ENCODE measurements around the gene EPM2AIP1. TPM values are rescaled to one million over a fixed set of nuclear protein-coding genes. Genes with fewer than 3 reads are reported as not detected.

The EPM2AIP1 gene
- total RNA-seq, 1 experiment from 2014 or later: 11.4 TPM

DNA sequence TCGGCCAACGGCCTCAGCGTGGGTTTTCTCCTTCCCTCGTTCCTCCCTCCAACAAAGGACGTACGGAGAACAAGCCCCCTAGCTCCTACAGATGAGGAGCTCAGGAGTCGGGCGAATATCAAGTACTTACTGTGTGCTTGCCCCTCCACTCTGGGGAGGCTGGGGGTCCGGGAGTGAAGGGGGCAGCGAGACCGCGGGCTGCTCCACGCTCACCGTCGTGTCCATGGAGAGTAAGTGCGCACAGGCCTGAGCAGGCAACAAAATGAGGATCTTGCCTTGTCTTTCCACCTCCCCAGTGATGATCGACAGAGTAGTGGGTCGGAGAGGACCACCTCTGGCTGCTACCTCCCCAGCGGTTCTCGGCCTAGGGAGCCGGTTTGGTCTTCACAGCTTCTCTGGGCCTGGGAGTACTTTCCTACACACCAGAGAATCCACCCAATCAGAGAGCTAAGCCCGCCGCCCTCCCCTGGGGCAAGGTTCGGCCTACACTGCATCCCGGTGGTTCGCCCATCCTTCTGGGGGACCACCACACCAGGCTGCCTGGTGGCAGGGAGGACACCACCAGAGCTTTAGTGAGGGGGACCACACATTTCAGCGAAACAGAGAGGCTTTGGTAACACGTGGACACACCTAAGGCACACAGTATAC lies 47.5 kb downstream of the EPM2AIP1 start:
- Histone ChIP-seq H3K4me1 (ENCODE audit: insufficient read depth, low read length) (no peaks in the 10 kb centered on the region; the same call in 1 of the 2 replicates), H3K9ac (ENCODE audit: extremely low read depth, insufficient read length, low read length) (no peak overlapping the region), H4K20me1 (ENCODE audit: control insufficient read depth, insufficient read depth, insufficient read length) (no peaks in the 10 kb centered on the region), H3K18ac (ENCODE audit: insufficient read length, low read depth, low read length) (no peak overlapping the region), H3K79me1 (ENCODE audit: insufficient read depth, low read depth, low read length, poor library complexity, severe bottlenecking) (no peaks in the 10 kb centered on the region), H2BK15ac (ENCODE audit: low read depth, low read length) (no peak overlapping the region), H3K14ac (ENCODE audit: insufficient read depth, low read length) (0 out of 2 replicates have a peak overlapping the region, but pooled peaks have one; percentile 90), H3K23ac (ENCODE audit: insufficient read length, low read depth, low read length) (no peak overlapping the region), H3K4ac (ENCODE audit: low read depth, low read length) (no peak overlapping the region), H2BK20ac (ENCODE audit: low read depth, low read length, poor library complexity, severe bottlenecking) (no peak overlapping the region), H3K23me2 (ENCODE audit: insufficient read length, low read depth, low read length, poor library complexity, severe bottlenecking) (peaks cover 13% of the 10 kb centered on the region), H3K79me2 (ENCODE audit: insufficient read depth, low read length) (no peaks in the 10 kb centered on the region), H4K5ac (ENCODE audit: insufficient read length, low read depth, low read length) (no peak overlapping the region), H4K8ac (replicated peaks; ENCODE audit: insufficient read length, low read depth, low read length) (no peak overlapping the region), H3T11ph (ENCODE audit: low read length) (no peak overlapping the region), H2BK12ac (ENCODE audit: insufficient read length, low read depth, low read length) (no peak overlapping the region), H3K56ac (ENCODE audit: insufficient read length, low read depth, low read length) (no peak overlapping the region), H3K9me3 (ENCODE audit: control insufficient read depth, low read depth, low read length) (no peaks in the 10 kb centered on the region), H2BK120ac (ENCODE audit: low read depth, low read length, poor library complexity, severe bottlenecking) (no peak overlapping the region), H3K27me3 (ENCODE audit: insufficient read depth, low read length) (peaks cover 4% of the 10 kb centered on the region; the same call in 1 of the 2 replicates), H4K91ac (ENCODE audit: insufficient read length, low read depth, low read length) (no peak overlapping the region), H2BK5ac (ENCODE audit: insufficient read length, low read length) (no peak overlapping the region), H3K27ac (ENCODE audit: insufficient read length, low read depth, low read length) (no peak overlapping the region), H2AFZ (ENCODE audit: low read length) (no peak overlapping the region), H2AK5ac (ENCODE audit: insufficient read length, low read length) (no peak overlapping the region), H3K4me2 (ENCODE audit: insufficient read depth, insufficient read length, low read length) (peak overlapping the region; percentile 51)
- Mint-ChIP-seq H3K4me1 (peaks cover 20 to 32% of the 10 kb centered on the region in 2 experiments), H3K9me3 (peaks cover 24 to 30% of the 10 kb centered on the region in 2 experiments), H3K4me3 (peak overlapping the region; percentile 69 to 82), H3K27me3 (ENCODE audit: low read depth) (peaks cover 47% of the 10 kb centered on the region), H3K27ac (no peak overlapping the region), H3K36me3 (ENCODE audit: insufficient read depth in 1 of 3, low read depth in 3 of 3) (peaks cover 8 to 30% (median 21%) of the 10 kb centered on the region in 3 experiments)
- TF ChIP-seq, protein P1, sequence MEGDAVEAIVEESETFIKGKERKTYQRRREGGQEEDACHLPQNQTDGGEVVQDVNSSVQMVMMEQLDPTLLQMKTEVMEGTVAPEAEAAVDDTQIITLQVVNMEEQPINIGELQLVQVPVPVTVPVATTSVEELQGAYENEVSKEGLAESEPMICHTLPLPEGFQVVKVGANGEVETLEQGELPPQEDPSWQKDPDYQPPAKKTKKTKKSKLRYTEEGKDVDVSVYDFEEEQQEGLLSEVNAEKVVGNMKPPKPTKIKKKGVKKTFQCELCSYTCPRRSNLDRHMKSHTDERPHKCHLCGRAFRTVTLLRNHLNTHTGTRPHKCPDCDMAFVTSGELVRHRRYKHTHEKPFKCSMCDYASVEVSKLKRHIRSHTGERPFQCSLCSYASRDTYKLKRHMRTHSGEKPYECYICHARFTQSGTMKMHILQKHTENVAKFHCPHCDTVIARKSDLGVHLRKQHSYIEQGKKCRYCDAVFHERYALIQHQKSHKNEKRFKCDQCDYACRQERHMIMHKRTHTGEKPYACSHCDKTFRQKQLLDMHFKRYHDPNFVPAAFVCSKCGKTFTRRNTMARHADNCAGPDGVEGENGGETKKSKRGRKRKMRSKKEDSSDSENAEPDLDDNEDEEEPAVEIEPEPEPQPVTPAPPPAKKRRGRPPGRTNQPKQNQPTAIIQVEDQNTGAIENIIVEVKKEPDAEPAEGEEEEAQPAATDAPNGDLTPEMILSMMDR (conservative IDR thresholded peaks at IDR 0.05): no peak
- DNase-seq: no peak
- no CpG with 5 or more reads among the region's 28 CpGs for WGBS (ENCODE audit: extremely low coverage, insufficient read length, low lambda C conversion rate)
